K562 (cell line): ENCODE data around the gene INO80E. TPM values are rescaled to one million over a fixed set of nuclear protein-coding genes. Genes with fewer than 3 reads are reported as not detected.

Source experiments
- ARID3A ChIP-seq: IDR thresholded peaks from 2 replicates; pipeline ENCODE4 v1.6.1; 2012; ENCODE audit warnings: low read depth, low read length, improper control_type of control experiment, borderline replicate concordance
- GTF2B ChIP-seq: IDR thresholded peaks from 2 replicates; pipeline ENCODE4 v1.6.1; 2011; ENCODE audit not compliant: insufficient read length; ENCODE audit errors: extremely low read depth
- HDAC2 ChIP-seq: fragments of 450-650 bp; IDR thresholded peaks from 2 replicates; pipeline ENCODE4 v1.6.1; 2016; ENCODE audit warnings: mild to moderate bottlenecking
- HNRNPK ChIP-seq: fragments of 200-400 bp; formaldehyde crosslinking; IDR thresholded peaks from one replicate; pipeline ENCODE4 v1.6.1; 2018; ENCODE audit warnings: mild to moderate bottlenecking, low read depth, low read length; ENCODE audit not compliant: poor library complexity, severe bottlenecking
- KDM2B ChIP-seq: fragments of 250-450 bp; sonication (Bioruptor Pico); IDR thresholded peaks from 2 replicates; pipeline ENCODE4 v1.8.0; 2021; ENCODE audit warnings: mild to moderate bottlenecking, moderate library complexity
- MAFF ChIP-seq: IDR thresholded peaks from 2 replicates; pipeline ENCODE4 v1.6.1; 2012; ENCODE audit warnings: low read length, improper control_type of control experiment
- NFIC ChIP-seq: fragments of 450-650 bp; IDR thresholded peaks from 2 replicates; pipeline ENCODE4 v1.6.1; 2017; ENCODE audit warnings: mild to moderate bottlenecking, inconsistent platforms
- NR2C2 ChIP-seq, 2 experiments: fragments of 200-800 bp in 1 of 2; sonication (Bioruptor generic) in 1 of 2; sonication (generic) in 1 of 2; formaldehyde crosslinking in 1 of 2; IDR thresholded peaks; 2 replicates each; pipeline versions ENCODE4 v1.6.1 to v1.8.0; 2016 to 2022; ENCODE audit warnings: mild to moderate bottlenecking in 1 of 2, missing compliant biosample characterization in 1 of 2, missing genetic modification characterization in 1 of 2, missing genetic modification reagents in 1 of 2
- RBM39 ChIP-seq: fragments of 200-400 bp; formaldehyde crosslinking; optimal IDR thresholded peaks from 2 replicates; pipeline ENCODE3; 2018; ENCODE audit warnings: low read depth, low read length
- RFX1 ChIP-seq: fragments of 450-650 bp; IDR thresholded peaks from 2 replicates; pipeline ENCODE4 v1.6.1; 2016; ENCODE audit warnings: mild to moderate bottlenecking, moderate library complexity
- RFX5 ChIP-seq: IDR thresholded peaks from 2 replicates; pipeline ENCODE4 v1.6.1; 2011; ENCODE audit warnings: low read depth, mild to moderate bottlenecking, improper control_type of control experiment, low read length
- XRCC4 ChIP-seq: IDR thresholded peaks from one replicate; pipeline ENCODE4 v1.6.1; 2011; ENCODE audit not compliant: insufficient read depth, insufficient read length; ENCODE audit errors: extremely low read depth
- ZBTB12 ChIP-seq: fragments of 250-450 bp; sonication (Bioruptor Pico); IDR thresholded peaks from 2 replicates; pipeline ENCODE4 v1.4.0; 2020
- ZNF3 ChIP-seq: fragments of 250-450 bp; sonication (Bioruptor Pico); IDR thresholded peaks from 2 replicates; pipeline ENCODE4 v1.5.0; 2021; ENCODE audit warnings: mild to moderate bottlenecking, moderate library complexity
- ZNF717 ChIP-seq: fragments of 250-450 bp; sonication (Bioruptor Pico); IDR thresholded peaks from 2 replicates; pipeline ENCODE4 v1.5.0; 2021
- polyA plus RNA-seq, 8 experiments: library from polyadenylated mRNA; depleted of rRNA in 4 of 8; stranded (reverse) in 5 of 8; unstranded in 3 of 8; fragments of >200 nt; fragmentation: Nextera tagmentation in 2 of 8; fragmentation: Illumina TruSeq in 1 of 8; extraction: Ambion mirVana in 2 of 8; extraction: Trizol in 1 of 8; gene quantifications; 2 replicates each; pipeline versions ENCODE4 v1.2.1 to v1.2.3, GENCODE V29; 2011 to 2014; ENCODE audit warnings: inconsistent platforms in 1 of 8, missing spikeins in 1 of 8
- total RNA-seq, 7 experiments: library from RNA; depleted of rRNA in 6 of 7; stranded (reverse); fragments of >200 nt in 6 of 7; fragmentation: Illumina TruSeq in 2 of 7; extraction: Trizol in 2 of 7; gene quantifications; 2 replicates each; pipeline versions ENCODE4 v1.2.1 to v1.2.3, GENCODE V29; 2011 to 2021; ENCODE audit warnings: low replicate concordance in 1 of 7
- TF ChIP-seq, protein P1 (sequence below): fragments of 450-650 bp; IDR thresholded peaks from 2 replicates; pipeline ENCODE4 v1.6.1; 2016; ENCODE audit warnings: mild to moderate bottlenecking

INO80E gene
- total and polyA plus RNA-seq, 9 of the 15 experiments (the other 6 are each of a cell fraction or from before 2014, with no cell fraction given): 0.31 to 102 (median 49.3) TPM

DNA sequence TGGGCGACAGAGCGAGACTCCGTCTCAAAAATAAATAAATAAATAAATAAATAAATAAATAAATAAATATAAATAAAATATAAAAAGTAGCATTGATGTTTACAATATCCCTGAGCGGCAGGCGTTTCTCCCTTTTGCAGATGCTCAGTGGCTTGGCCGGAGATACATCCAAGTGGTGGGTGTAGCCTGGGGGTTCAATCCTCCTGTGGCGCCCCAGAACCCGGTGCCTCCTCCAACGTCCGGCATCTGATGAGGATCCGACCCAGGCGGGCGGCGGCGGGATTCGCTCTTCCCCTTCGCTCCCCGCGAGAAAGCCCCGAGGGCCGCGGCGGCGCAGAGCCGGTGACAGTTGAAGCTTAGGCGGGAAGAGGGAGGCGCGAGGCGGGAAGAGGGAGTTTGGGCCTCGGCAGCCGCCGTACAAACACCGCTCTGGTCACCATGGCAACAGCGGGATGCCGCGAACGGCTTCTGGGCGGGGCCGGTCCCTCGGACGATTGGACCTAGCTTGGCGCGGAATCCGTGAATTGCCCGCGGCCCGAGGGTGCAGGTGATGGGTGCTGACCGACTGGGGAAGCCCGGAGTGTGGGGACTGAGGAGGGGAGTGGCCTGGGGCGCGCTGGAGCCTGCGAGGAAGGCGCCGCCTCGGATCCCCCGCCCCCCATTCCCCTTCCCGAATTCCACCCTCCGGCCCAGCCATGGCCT, 56.8 kb downstream of the INO80E start (continued):
- TF ChIP-seq NR2C2 (CRISPR knock-in tag; IDR thresholded peaks at IDR 0.05) (peak; percentile 49; the same call in 1 of the 2 replicates), NR2C2 (tag; IDR thresholded peaks at IDR 0.05) (no peak), HDAC2 (peak; percentile 59; the same call in 1 of the 2 replicates), ZNF717 (no peak), XRCC4 (no peak), KDM2B (CRISPR knock-in tag) (0 out of 2 replicates have a peak, but pooled peaks have one; percentile 25), ZBTB12 (CRISPR knock-in tag) (no peak), NFIC (peak; percentile 47), RFX1 (peak; percentile 100), MAFF (no peak), RFX5 (no peak), ARID3A (no peak), RBM39 (no peak), GTF2B (no peak), HNRNPK (no peak), ZNF3 (CRISPR knock-in tag) (no peak)
- TF ChIP-seq, protein P1, sequence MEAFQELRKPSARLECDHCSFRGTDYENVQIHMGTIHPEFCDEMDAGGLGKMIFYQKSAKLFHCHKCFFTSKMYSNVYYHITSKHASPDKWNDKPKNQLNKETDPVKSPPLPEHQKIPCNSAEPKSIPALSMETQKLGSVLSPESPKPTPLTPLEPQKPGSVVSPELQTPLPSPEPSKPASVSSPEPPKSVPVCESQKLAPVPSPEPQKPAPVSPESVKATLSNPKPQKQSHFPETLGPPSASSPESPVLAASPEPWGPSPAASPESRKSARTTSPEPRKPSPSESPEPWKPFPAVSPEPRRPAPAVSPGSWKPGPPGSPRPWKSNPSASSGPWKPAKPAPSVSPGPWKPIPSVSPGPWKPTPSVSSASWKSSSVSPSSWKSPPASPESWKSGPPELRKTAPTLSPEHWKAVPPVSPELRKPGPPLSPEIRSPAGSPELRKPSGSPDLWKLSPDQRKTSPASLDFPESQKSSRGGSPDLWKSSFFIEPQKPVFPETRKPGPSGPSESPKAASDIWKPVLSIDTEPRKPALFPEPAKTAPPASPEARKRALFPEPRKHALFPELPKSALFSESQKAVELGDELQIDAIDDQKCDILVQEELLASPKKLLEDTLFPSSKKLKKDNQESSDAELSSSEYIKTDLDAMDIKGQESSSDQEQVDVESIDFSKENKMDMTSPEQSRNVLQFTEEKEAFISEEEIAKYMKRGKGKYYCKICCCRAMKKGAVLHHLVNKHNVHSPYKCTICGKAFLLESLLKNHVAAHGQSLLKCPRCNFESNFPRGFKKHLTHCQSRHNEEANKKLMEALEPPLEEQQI: no peak
